H9 (cell line): ENCODE results near the gene CENPO. TPM values are rescaled to one million over a fixed set of nuclear protein-coding genes. Genes with fewer than 3 reads are reported as not detected.

Experiments used
- DNase-seq: peaks from one replicate; pipeline ENCODE4 v3.0.0-alpha.2; 2017
- H2AFZ ChIP-seq: one replicate; pipeline ENCODE4 v1.6.1; 2013; ENCODE audit warnings: mild to moderate bottlenecking, low read length, control low read depth, moderate library complexity
- H2AK5ac ChIP-seq: 2 replicates; pipeline ENCODE4 v1.6.1; 2013; ENCODE audit warnings: low read length, control low read depth, mixed read lengths; ENCODE audit not compliant: insufficient read length
- H2BK120ac ChIP-seq: one replicate; pipeline ENCODE4 v1.6.1; 2013; ENCODE audit warnings: low read depth, mild to moderate bottlenecking, low read length, control low read depth, inconsistent platforms; ENCODE audit not compliant: poor library complexity, severe bottlenecking
- H2BK12ac ChIP-seq: 2 replicates; pipeline ENCODE4 v1.6.1; 2013; ENCODE audit warnings: low read length, control low read depth, mixed read lengths, low read depth; ENCODE audit not compliant: insufficient read length
- H2BK15ac ChIP-seq: 2 replicates; pipeline ENCODE4 v1.6.1; 2013; ENCODE audit warnings: low read depth, low read length, control low read depth
- H2BK20ac ChIP-seq: one replicate; pipeline ENCODE4 v1.6.1; 2013; ENCODE audit warnings: low read depth, mild to moderate bottlenecking, low read length, control low read depth, inconsistent platforms; ENCODE audit not compliant: poor library complexity, severe bottlenecking
- H2BK5ac ChIP-seq: 2 replicates; pipeline ENCODE4 v1.6.1; 2013; ENCODE audit warnings: low read length, control low read depth, mixed read lengths; ENCODE audit not compliant: insufficient read length
- H3K14ac ChIP-seq: 2 replicates; pipeline ENCODE4 v1.6.1; 2013; ENCODE audit warnings: low read length, control low read depth; ENCODE audit not compliant: insufficient read depth
- H3K18ac ChIP-seq: 2 replicates; pipeline ENCODE4 v1.6.1; 2013; ENCODE audit warnings: low read depth, mild to moderate bottlenecking, mixed read lengths, low read length, control low read depth; ENCODE audit not compliant: insufficient read length
- H3K23ac ChIP-seq: 2 replicates; pipeline ENCODE4 v1.6.1; 2013; ENCODE audit warnings: low read length, control low read depth, mixed read lengths, low read depth; ENCODE audit not compliant: insufficient read length
- H3K23me2 ChIP-seq: 2 replicates; pipeline ENCODE4 v1.6.1; 2013; ENCODE audit warnings: low read depth, mild to moderate bottlenecking, mixed read lengths, low read length, control low read depth; ENCODE audit not compliant: insufficient read length, poor library complexity, severe bottlenecking
- H3K27ac ChIP-seq: 2 replicates; pipeline ENCODE4 v1.5.1; 2013; ENCODE audit warnings: low read length, control low read depth, mixed read lengths, low read depth; ENCODE audit not compliant: insufficient read length
- H3K27me3 ChIP-seq: 2 replicates; pipeline ENCODE4 v1.6.1; 2013; ENCODE audit warnings: low read length, control low read depth, inconsistent platforms; ENCODE audit not compliant: insufficient read depth
- H3K4ac ChIP-seq: 2 replicates; pipeline ENCODE4 v1.6.1; 2013; ENCODE audit warnings: low read depth, mild to moderate bottlenecking, control low read depth, inconsistent platforms, low read length, moderate library complexity
- H3K4me1 ChIP-seq: 2 replicates; pipeline ENCODE4 v1.6.1; 2013; ENCODE audit warnings: low read length, control low read depth, inconsistent platforms; ENCODE audit not compliant: insufficient read depth
- H3K4me2 ChIP-seq: 2 replicates; pipeline ENCODE4 v1.6.1; 2013; ENCODE audit warnings: low read length, control low read depth, mixed read lengths; ENCODE audit not compliant: insufficient read length, insufficient read depth
- H3K56ac ChIP-seq: 2 replicates; pipeline ENCODE4 v1.6.1; 2013; ENCODE audit warnings: low read depth, mild to moderate bottlenecking, mixed read lengths, low read length, control low read depth; ENCODE audit not compliant: insufficient read length
- H3K79me1 ChIP-seq: 2 replicates; pipeline ENCODE4 v1.6.1; 2013; ENCODE audit warnings: low read depth, mild to moderate bottlenecking, moderate library complexity, low read length, control low read depth, inconsistent platforms; ENCODE audit not compliant: insufficient read depth, poor library complexity, severe bottlenecking
- H3K79me2 ChIP-seq: 2 replicates; pipeline ENCODE4 v1.6.1; 2013; ENCODE audit warnings: low read length, control low read depth, inconsistent platforms; ENCODE audit not compliant: insufficient read depth
- H3K9ac ChIP-seq: 2 replicates; pipeline ENCODE4 v1.6.1; 2013; ENCODE audit warnings: low read length, control low read depth, mixed read lengths; ENCODE audit not compliant: insufficient read length; ENCODE audit errors: extremely low read depth
- H3K9me3 ChIP-seq: one replicate; pipeline ENCODE4 v1.6.1; 2013; ENCODE audit warnings: low read depth, low read length, inconsistent platforms; ENCODE audit not compliant: control insufficient read depth
- H3T11ph ChIP-seq: one replicate; pipeline ENCODE4 v1.6.1; 2013; ENCODE audit warnings: mild to moderate bottlenecking, low read length, control low read depth, inconsistent platforms
- H4K20me1 ChIP-seq: one replicate; pipeline ENCODE4 v1.6.1; 2013; ENCODE audit not compliant: control insufficient read depth, insufficient read length, insufficient read depth
- H4K5ac ChIP-seq: 2 replicates; pipeline ENCODE4 v1.6.1; 2013; ENCODE audit warnings: low read depth, mild to moderate bottlenecking, mixed read lengths, low read length, control low read depth; ENCODE audit not compliant: insufficient read length
- H4K8ac ChIP-seq: replicated peaks from 2 replicates; pipeline ENCODE4 v1.6.1; 2013; ENCODE audit warnings: low read length, control low read depth, mixed read lengths, low read depth; ENCODE audit not compliant: insufficient read length
- H4K91ac ChIP-seq: 2 replicates; pipeline ENCODE4 v1.6.1; 2013; ENCODE audit warnings: low read depth, mild to moderate bottlenecking, moderate library complexity, mixed read lengths, low read length, control low read depth; ENCODE audit not compliant: insufficient read length
- H3K27ac Mint-ChIP-seq, 3 experiments: 2 replicates in 2 of 3; 3 replicates in 1 of 3; pipeline ENCODE4 v1.8.0; 2020 to 2021; ENCODE audit warnings: mixed read lengths in 3 of 3, mild to moderate bottlenecking in 1 of 3, moderate library complexity in 1 of 3
- H3K27me3 Mint-ChIP-seq: 2 replicates; pipeline ENCODE4 v1.8.0; 2021; ENCODE audit warnings: low read depth, mild to moderate bottlenecking, moderate library complexity, mixed read lengths
- H3K36me3 Mint-ChIP-seq, 3 experiments: 2 replicates in 2 of 3; 3 replicates in 1 of 3; pipeline ENCODE4 v1.8.0; 2020 to 2021; ENCODE audit warnings: low read depth in 3 of 3, mixed read lengths in 3 of 3; ENCODE audit not compliant: insufficient read depth in 1 of 3
- H3K4me1 Mint-ChIP-seq, 2 experiments: 2 replicates each; pipeline ENCODE4 v1.8.0; 2020; ENCODE audit warnings: mixed read lengths in 2 of 2
- H3K4me3 Mint-ChIP-seq, 2 experiments: 2 replicates in 1 of 2; 3 replicates in 1 of 2; pipeline ENCODE4 v1.8.0; 2020 to 2021; ENCODE audit warnings: mild to moderate bottlenecking in 2 of 2, mixed read lengths in 2 of 2, moderate library complexity in 1 of 2
- H3K9me3 Mint-ChIP-seq, 2 experiments: 2 replicates in 1 of 2; 3 replicates in 1 of 2; pipeline ENCODE4 v1.8.0; 2020; ENCODE audit warnings: mild to moderate bottlenecking in 2 of 2, mixed read lengths in 2 of 2, moderate library complexity in 1 of 2
- CTCF ChIP-seq: fragments of 200-600 bp; sonication (generic); conservative IDR thresholded peaks from 3 replicates; pipeline ENCODE4 v1.8.0; 2021; ENCODE audit warnings: antibody characterized with exemption, mild to moderate bottlenecking
- WGBS: extraction: QIAGEN DNeasy Blood & Tissue Kit; methylation state at CpG from one replicate; pipeline ENCODE4 v1.1.7; 2013; ENCODE audit warnings: missing lambda C conversion rate, low lambda C conversion rate, mixed read lengths; ENCODE audit not compliant: insufficient read length; ENCODE audit errors: extremely low coverage; 5-methylcytosine and 5-hydroxymethylcytosine counted together
- total RNA-seq: library from RNA; stranded (reverse); gene quantifications from 2 replicates; pipeline ENCODE4 v1.2.1, GENCODE V29; 2021

CENPO gene
- total RNA-seq, 1 experiment from 2014 or later = 49.5 TPM

DNA sequence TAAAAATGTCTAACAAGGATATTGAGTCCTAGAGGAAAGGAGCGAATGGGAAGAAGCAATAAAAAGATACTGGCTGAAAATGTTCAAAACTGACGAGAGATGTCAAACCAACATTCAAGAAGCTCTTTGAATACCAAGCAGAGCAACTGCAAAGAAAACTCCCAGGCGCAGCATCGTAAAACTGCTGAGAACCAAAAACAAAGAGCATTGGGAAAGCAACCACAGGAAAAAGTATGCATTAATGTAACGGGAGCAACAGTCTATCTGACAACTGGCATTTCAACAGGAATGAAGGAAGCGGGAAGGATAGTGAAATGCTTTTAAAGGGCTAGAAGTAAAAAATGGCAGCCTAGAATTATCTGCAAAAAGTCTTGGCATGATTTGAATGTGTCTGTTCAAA, 73.7 kb downstream of the CENPO start:
- H3K79me2 ChIP-seq = no peaks in the 10 kb centered on the region
- Mint-ChIP-seq H3K27ac (no peak overlapping the region), H3K27me3 (no peaks in the 10 kb centered on the region), H3K36me3 (peaks cover 6 to 12% (median 7%) of the 10 kb centered on the region in 3 experiments), H3K4me3 (no peak overlapping the region), H3K4me1 (peaks cover 4 to 5% of the 10 kb centered on the region in 2 experiments), H3K9me3 (no peaks in the 10 kb centered on the region)
- H3K9me3 ChIP-seq = no peaks in the 10 kb centered on the region
- H3K4ac ChIP-seq = no peak overlapping the region
- H3K23ac ChIP-seq = no peak overlapping the region
- H3K56ac ChIP-seq = no peak overlapping the region
- H3K9ac ChIP-seq = no peak overlapping the region
- no peak overlapping the region for H2BK5ac ChIP-seq
- peaks cover under 1% of the 10 kb centered on the region; the same call in 1 of the 2 replicates for H3K4me1 ChIP-seq
- no peaks in the 10 kb centered on the region for H3K23me2 ChIP-seq
- WGBS = no CpG with 5 or more reads among the region's 6 CpGs
- H3T11ph ChIP-seq = no peak overlapping the region
- no peak overlapping the region for H2BK12ac ChIP-seq
- no peak overlapping the region for H3K14ac ChIP-seq
- no peaks in the 10 kb centered on the region for H4K20me1 ChIP-seq
- H3K27ac ChIP-seq = no peak overlapping the region
- H4K8ac ChIP-seq = no peak overlapping the region
- no peak for TF ChIP-seq CTCF
- no peak overlapping the region for H2BK20ac ChIP-seq
- H2AFZ ChIP-seq = no peak overlapping the region
- no peak overlapping the region for H2BK120ac ChIP-seq
- no peak overlapping the region for H2BK15ac ChIP-seq
- no peak overlapping the region for H4K5ac ChIP-seq
- no peak overlapping the region for H3K4me2 ChIP-seq
- H4K91ac ChIP-seq = no peak overlapping the region
- H3K18ac ChIP-seq = no peak overlapping the region
- no peaks in the 10 kb centered on the region for H3K79me1 ChIP-seq
- no peak overlapping the region for H2AK5ac ChIP-seq
- no peak for DNase-seq
- H3K27me3 ChIP-seq = no peaks in the 10 kb centered on the region
